HK-2 (cell line): Measurements from ENCODE around the gene CACNG4.

Experiments
- DNase-seq: peaks from one replicate; pipeline ENCODE4 v3.0.0-alpha.2; 2018; ENCODE audit not compliant: unreplicated experiment

The CACNG4 gene

DNA sequence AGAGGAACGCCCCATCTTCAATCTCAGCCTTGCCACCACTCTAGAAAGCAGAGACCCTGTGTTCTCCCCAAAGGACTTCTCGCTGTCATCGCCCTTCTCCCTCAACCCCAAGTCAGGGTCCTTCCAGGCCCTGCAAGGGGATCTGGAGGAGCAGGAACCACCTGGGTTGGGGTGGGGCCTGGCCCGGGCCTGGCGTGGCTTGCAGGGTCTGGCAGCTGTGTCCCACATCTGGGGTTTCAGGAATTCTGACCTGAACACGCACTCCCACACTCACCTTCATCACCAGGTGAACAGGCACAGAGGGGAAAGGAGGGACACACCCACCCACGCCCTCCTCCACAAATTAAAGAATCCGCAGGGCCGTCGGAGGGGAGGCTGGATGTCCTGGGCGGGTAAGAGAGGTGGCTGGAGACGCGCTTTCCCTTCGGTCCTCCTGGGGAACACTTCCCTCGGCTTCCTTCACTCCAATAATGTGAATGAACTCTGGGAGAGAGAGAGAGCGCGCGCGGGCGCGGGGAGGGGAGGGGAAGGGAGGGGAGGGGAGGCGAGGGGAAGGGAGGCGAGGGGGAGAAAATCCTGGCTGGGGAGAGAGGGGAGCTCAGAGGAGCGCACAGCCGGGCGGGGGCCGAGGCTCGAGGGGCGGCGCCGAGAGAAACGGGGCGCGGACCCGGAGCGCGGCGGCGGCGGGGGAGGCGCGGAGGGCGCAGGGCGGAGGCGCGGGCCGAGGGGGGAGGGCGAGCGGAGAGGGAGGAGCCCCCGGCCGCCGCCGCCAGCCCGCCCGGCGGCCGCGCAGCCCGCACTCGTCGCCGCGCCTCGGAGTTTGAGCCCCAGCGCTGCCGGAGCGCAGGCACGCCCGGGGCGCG lies at the start of gene CACNG4:
Gene CACNG4 (plus strand): TSS at position 799 of the 863 bp plus-strand sequence. CDS start 205 bp downstream, outside the sequence.
- DNase-seq: no peak

- DNase-seq: peak; percentile 32
Measured at GRCh38 chr17:66915204-66915611, 49.3 kb upstream of the CACNG4 start.

DNA sequence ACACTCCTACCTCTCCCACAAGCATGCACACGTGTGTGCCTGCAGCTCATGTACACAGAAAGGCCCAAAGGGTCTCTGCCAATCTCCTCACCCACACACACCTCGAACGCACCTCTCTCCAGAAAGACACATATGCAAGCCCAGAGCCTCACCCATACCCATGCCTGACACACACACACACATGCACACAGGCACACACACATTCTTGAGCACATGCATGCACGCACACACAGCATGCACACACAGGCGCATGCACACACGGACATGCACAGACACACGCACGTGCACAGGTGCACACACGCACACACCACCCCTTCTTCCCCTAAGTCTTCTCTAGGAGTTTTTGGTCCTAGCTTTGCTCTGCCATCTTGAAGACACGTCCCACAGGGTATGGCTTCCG lies 48.7 kb upstream of the CACNG4 start:
- no peak for DNase-seq

DNA sequence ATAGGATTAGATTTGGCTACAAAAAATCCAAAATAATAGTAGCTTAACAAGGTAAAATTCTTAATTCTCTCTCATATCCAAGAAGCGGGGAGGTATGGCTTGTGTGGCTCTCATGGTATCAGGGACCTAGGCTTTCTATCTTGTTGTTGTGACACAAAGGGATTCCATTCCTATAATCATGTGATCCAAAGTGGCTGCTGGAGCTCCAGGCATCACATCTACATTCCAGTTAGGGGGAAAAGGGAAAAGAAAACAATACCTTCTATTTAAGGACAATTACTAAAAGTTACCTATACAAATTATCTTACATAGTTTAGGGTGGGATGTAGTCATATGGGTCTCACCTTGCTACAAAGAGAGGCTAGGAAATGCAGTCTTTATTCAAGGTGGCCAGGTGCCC lies 47.6 kb upstream of the CACNG4 start:
- DNase-seq: no peak

- no peak for DNase-seq
Measured at GRCh38 chr17:66918896-66919295, 45.6 kb upstream of the CACNG4 start.

- DNase-seq: no peak
Measured at GRCh38 chr17:66920435-66920834, 44.1 kb upstream of the CACNG4 start.

DNA sequence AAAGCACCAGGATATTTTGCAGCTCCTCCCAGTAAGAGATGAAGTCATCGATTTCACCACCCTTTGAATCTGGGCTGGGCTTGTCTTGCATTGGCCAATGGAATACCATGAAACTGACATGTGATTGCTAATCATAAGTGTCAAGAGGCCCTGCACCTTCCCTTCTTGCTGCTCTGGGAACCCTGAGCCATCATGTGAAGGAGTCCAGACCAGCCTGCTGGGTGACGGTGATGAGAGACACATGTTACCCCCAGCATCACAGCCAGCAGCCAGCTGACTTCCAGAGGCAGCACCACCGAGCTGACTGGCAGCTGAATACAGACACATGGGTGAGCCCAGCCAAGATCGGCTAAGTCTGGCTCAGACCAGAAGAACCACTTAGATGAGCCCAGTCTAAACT lies 43.6 kb upstream of the CACNG4 start:
- DNase-seq: no peak

DNA sequence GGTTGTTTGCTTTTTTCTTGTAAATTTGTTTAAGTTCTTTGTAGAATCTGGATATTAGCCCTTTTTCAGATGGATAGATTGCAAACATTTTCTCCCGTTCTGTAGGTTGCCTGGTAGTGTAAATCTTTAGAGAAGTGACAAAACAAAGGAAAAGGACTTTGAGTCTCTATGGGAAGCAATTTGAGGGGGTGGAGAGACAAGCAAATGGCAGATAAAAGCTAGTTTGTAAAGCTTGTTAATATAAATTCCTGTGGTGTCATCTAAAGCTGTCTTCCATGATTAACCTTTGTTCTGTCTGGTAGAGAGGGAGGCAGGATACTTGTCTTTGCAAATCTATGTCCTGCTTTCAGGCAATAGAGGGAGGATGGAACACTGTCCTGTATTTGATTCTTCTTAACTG lies 40.6 kb upstream of the CACNG4 start:
- no peak for DNase-seq

GRCh38 chr17:66925811-66926500 lies 38.6 kb upstream of the CACNG4 start:
- DNase-seq: no peak

GRCh38 chr17:66928949-66929348 lies 35.6 kb upstream of the CACNG4 start:
- DNase-seq: no peak

GRCh38 chr17:66929591-66929990 lies 34.9 kb upstream of the CACNG4 start:
- no peak for DNase-seq

GRCh38 chr17:66930933-66931332 lies 33.6 kb upstream of the CACNG4 start:
- DNase-seq: no peak

- DNase-seq: no peak
Measured at GRCh38 chr17:66932311-66932710, 32.2 kb upstream of the CACNG4 start.

DNA sequence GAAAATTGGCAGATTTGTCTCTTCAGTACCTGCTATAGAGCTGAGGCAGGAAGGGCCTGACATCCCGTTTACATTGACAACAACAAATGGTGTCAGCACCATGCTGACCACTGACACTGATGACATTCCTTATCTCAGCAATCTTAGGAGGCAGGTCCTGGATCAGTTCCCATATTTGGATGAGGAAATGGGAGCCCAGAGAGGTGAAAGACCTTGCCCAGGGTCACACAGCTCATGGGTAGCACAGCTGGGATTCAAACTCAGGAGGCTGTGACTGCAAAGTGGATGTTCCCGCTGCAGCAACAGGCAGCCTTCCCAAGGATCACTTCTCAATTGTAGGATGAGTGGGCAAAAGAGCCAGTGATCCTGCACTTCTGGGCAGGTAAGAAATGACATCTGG lies 30.5 kb upstream of the CACNG4 start:
- no peak for DNase-seq

- DNase-seq: no peak
Measured at GRCh38 chr17:66935717-66936116, 28.8 kb upstream of the CACNG4 start.

- no peak for DNase-seq
Measured at GRCh38 chr17:66938656-66939055, 25.9 kb upstream of the CACNG4 start.

DNA sequence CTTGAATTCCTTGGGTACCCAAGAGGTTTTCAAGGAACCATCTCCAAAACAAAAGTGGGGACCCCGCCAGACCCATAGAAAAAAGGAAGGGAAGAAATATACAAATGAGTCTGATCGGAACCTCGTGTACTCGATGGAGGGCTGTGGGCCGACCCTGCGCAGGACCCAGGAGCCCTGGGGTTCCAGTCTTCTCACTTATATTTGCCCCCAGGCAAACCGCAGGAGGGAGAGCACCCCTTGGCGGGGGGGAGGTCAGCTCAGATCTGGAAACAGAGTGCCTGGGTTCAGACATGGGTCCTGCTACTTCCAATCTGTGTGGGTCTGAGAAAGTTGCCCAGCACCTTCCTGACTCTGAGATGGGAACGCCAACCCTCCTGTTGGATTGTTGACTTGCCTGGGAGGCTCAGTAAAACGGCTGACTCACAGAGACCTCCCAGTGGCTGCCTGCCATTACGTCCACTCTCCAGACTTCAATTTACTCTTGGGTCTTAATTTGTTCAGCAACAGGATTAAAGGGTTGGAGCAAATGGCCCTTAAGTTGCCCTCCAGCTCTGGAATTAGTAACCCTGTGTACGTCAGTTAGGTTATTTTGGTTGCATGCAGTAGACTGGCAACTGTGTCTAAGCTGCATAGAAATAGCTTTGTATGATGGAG lies 24.9 kb upstream of the CACNG4 start:
- DNase-seq: no peak

DNA sequence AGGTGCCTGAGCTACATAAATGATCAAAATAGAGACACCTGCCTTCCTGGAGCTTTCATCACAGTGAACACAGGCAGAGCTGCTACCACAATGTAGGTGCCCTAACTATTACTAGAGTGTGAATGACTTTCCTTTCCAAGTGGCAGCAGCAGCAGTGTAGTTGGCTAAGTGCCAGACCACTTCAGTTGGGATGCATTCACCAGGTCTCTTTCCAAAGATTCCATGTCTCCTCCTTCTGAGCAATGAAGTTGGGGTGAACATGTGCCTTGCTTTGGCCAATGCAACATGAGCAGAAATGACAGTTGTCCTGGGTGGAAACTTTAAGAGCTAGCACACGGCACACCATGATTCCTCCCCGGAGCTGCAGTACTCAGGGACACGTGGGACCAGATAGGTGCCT lies 23.3 kb upstream of the CACNG4 start:
- DNase-seq: no peak

GRCh38 chr17:66941773-66942450 lies 22.6 kb upstream of the CACNG4 start:
- DNase-seq: no peak

DNA sequence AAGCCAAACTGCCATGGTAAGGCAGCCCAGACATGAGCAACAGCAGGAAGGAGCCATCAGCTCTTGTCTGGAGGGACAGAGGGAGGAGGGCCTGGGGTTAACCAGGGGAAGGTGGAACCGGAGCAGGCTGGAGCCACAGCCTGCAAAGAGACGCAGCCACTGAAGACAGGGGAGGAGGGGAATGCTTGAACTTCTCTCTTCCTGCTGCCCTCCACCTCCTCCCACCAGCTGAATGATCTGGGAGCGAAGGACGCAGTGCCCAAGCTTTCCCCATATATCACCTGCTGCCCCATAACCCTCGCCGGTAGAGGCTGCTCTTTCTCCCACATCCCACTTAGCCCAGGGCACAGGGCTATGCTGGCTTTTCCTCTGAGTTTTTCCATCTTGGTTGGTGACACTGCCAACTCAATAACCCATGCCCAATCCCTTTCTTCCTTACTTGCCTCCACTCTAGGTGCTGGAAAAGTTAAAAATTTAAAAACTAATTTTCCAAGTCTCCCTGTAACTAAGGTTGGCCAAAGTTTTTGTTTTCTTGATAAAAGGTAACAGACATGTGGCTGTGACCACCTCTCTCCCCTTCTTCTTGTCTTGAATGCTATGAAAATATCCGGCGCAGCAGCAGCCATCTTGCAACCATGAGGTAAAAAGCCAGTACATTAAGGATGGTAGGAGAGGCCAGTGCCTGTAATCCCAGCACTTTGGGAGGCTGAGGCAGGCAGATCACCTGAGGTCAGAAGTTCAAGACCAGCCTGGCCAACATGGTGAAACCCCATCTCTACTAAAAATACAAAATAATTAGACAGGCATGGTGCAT lies 21.8 kb upstream of the CACNG4 start:
- DNase-seq: no peak

DNA sequence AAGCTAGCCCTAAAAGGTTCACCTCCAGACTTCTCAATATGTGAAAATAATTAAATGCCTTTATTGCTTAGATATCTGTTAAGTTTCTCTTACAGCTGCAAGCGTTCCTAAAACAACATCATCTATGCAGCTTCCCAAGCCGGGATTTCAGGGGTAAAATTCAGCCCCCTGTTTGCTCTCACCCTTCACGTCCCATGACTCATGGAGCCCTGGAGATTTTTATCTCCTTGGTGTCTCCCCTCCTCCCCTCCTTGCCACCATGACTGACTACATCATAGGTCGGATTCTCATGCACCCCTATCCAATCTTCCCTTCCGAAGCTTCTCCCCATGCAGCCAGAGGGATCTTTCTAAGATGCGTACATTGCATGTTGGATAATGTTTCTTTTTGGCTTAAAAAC lies 21.0 kb upstream of the CACNG4 start:
- DNase-seq: no peak
